IMR-90 (cell line): ENCODE results near the gene FNBP1. TPM values are rescaled to one million over a fixed set of nuclear protein-coding genes. Genes with fewer than 3 reads are reported as not detected.

ENCODE experiments used
- ELK1 ChIP-seq: fragments of 150-350 bp; IDR thresholded peaks from 2 replicates; pipeline ENCODE4 v1.6.1; 2016; ENCODE audit warnings: low read depth, mild to moderate bottlenecking, low read length, moderate library complexity, borderline replicate concordance
- RCOR1 ChIP-seq: IDR thresholded peaks from 2 replicates; pipeline ENCODE4 v1.6.1; 2012; ENCODE audit warnings: mild to moderate bottlenecking, low read length, improper control_type of control experiment; ENCODE audit not compliant: insufficient replicate concordance
- polyA plus RNA-seq, 3 experiments: library from polyadenylated mRNA; depleted of rRNA; stranded (reverse); fragments of >200 nt; gene quantifications; 2 replicates each; pipeline ENCODE4 v1.2.3, GENCODE V29; 2012; ENCODE audit warnings: low replicate concordance in 1 of 3
- total RNA-seq: library from RNA; depleted of rRNA; stranded (reverse); fragments of >200 nt; gene quantifications from 2 replicates; pipeline ENCODE4 v1.2.3, GENCODE V29; 2012

FNBP1 gene
- total and polyA plus RNA-seq, 2 of the 4 experiments (the other 2 are of a cell fraction), result 10.3 to 15.4 TPM

DNA sequence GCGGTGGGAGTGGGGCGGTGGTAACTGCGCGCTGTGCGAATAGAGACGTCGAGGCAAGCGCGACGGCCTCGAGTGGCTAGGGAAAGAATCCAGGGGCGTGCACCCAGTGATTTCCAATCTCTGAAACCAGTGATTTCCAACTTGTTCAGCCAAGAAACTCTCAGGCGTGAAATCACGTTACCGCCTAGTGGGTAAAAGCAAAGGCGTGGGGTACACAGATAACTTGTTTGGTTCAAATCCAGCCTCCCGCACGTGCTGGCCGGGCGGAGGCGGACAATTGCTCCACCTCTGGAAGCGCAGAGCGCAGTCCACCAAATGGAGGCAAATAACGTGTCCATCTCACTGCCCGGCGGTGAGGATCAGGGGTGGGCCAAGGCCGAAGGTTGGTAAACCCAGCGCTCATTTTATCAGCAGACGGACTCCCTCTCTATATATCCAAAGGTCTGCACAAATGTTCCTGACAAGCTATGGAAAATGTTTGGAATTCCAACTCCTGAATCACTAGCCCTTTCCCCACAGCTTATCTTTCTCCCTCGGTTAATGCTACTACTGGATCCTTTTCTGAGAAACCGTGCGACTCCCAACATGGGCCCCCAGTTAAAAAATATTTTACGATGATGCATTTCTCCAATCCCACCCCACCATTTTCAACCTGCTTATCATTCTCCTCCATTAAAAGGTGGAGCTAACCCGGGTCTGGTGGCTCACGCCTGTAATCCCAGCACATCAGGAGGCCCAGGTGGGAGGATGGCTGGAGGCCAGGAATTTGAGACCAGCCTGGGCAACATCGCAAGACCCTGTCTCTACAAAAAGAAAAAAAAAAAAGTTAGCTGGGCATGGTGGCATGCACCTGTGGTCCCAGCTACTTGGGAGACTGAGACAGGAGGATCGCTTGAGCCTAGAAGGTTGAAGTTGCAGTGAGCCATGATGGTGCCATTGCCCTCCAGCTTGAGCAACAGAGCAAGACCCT is 950 bp upstream of the FNBP1 start (continued):
- TF ChIP-seq ELK1, result no peak
- TF ChIP-seq RCOR1, result no peak
